HG02623 (cell line): Measurements from ENCODE around the gene TBXA2R.
"Not testable (repeated sequence)": the region's sequence is repeated elsewhere in the genome, so short reads cannot be mapped to it uniquely, and the experiment has no call there.

Experiments used
- ATAC-seq: cut with Tn5 transposase; IDR thresholded peaks from one replicate; pipeline ENCODE4 v1.9.1; 2021; ENCODE audit warnings: moderate library complexity; ENCODE audit not compliant: unreplicated experiment

The TBXA2R gene

DNA sequence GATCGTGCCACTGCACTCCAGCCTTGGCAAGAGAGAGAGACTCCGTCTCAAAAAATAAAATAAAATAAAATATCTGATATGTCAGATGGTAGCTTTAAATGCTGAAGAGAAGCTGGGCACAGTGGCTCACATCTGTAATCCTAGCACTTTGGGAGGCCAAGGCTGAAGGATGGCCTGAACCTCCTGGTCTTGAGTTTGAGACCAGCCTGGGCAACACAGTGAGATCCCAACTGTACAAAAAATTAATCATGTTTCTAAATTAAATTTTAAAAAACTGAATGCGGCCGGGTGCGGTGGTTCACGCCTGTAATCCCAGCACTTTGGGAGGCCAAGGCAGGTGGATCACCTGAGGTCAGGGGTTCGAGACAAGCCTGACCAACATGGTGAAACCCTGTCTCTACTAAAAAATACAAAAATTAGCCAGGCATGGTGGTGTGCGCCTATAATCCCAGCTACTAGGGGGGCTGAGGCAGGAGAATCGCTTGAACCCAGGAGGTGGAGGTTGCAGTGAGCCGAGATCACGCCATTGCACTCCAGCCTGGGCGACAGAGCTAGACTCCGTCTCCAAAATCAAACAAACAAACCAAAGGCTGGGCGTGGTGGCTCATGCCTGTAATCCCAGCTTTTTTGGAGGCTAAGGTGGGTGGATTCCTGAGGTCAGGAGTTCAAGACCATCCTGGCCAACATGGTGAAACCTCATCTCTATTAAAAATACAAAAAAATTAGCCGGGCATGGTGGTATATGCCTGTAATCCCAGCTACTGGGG lies 22.5 kb downstream of the TBXA2R start:
- not testable (repeated sequence) for ATAC-seq

DNA sequence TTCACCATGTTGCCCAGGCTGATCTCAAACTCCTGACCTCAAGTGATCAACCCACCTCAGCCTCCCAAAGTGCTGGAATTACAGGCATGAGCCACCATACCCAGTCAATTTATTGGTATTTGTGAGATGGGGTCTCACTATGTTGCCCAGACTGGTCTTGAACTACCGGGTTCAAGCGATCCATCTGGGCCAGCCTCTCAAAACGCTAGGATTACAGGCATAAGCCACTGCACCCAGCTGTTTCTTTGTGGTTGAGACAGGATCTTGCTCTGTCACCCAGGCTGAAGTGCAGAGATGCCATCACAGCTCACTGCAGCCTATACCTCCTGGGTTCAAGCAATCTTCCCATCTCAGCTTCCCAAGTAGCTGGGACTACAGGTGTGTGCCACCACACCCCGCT lies 24.9 kb downstream of the TBXA2R start:
- not testable (repeated sequence) for ATAC-seq

DNA sequence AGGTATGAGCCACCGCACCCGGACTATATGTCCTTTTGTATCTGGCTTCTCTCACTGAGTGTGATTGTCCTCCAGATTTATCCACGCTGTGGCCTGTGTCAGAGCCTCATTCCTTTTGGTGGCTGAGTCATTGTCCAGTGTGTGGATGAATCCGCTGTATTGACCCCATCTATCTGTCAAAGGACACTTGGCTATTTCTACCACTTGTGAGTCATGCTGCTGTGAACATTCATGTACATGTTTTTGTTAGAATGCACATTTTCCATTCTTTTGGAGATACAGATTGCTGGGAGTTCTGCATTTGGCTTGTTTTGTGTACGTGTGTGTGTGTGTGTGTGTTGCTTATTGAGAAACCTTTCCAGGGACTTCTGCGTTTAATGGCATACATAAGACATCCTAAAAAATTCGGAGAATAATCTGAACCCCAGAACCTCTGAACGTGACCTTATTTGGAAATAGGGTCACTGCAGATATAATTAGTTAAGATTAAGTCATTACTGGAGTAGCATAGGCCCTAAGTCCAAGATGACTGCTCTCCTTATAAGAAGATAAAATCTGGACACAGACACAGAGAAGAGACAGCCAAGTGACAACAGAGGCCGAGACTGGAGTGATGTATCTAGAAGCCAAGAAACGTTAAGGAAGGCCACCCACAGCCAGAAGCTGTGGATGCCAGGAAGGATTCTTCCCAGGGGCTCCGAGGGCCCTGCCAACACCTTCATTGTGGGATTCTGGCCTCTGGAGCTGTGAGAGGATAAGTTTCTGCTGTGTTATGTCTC lies 26.3 kb downstream of the TBXA2R start:
- no peak for ATAC-seq

DNA sequence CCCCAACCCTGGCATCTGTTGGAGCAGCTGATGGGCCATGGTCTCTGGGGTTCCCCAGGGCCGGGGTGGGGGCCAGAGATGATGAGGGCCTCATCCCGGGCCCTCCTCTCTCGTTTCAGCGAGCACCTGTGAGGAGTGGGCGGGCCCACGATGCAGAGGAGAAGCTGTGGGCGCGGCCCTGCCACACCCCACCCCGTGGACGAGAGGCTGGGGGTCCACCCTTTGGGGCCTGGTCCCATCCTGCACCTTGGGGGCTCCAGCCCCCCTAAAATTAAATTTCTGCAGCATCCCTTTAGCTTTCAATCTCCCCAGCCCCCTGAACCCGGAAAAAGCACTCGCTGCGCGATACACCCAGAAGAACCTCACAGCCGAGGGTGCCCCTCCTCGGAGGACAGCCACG lies 28.3 kb downstream of the TBXA2R start:
- no peak for ATAC-seq

DNA sequence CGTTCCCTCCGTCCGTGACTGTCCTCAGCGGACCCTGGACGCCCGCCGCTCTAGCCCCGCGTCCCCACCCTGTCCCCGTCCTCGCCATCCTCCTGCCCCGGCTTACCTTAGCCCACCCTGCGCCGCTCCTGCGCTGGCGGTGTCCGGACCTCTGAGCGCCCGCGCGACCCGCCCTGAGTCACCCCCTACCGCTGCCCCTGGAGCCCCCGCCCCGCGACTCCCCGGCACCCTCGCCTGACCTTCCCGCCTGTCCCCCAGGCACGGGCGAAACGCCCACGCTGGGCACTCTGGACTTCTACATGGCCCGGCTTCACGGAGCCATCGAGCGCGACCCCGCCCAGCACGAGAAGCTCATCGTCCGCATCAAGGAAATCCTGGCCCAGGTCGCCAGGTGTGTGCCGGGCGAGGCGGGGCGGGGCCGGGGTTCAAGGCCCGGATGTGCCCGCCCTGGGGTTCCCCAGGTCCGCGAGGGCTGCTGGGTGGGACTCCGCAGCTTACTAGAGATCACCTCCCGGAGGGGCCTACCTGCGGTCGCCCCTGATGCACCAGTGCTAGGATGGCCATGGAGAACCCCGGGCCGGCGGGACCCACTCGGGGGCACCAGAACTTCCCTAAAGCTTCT lies 28.8 kb downstream of the TBXA2R start:
- no peak for ATAC-seq

DNA sequence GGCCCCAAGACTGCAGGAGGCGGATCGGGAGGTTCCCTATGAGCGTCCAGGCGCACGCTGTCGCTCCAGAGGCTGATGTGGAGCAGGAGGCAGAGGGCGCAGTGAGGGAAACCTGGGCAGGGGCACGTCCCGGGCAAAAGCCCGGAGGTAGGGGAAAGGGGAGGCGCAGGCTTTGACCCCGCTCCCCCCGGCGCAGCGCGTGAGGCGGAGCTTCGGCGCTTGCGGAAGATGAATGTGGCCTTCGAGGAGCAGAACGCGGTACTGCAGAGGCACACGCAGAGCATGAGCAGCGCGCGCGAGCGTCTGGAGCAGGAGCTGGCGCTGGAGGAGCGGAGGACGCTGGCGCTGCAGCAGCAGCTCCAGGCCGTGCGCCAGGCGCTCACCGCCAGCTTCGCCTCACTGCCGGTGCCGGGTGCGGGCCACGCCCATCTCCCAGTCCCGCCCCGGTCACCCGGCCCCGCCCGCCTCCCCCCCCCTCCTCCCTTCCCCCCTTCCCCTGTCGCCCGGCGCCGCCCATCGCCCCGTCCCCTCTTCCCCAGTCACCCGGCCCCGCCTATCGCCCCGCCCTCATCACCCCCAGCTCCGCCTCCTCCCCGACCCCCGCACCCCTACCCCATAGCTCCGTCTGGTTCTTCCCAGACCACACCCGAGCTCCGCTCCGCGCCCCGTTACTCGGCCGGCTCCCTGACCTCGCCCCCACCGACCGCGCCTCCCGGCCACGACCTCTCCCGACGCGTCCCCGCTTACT lies 29.8 kb downstream of the TBXA2R start:
- no peak for ATAC-seq

DNA sequence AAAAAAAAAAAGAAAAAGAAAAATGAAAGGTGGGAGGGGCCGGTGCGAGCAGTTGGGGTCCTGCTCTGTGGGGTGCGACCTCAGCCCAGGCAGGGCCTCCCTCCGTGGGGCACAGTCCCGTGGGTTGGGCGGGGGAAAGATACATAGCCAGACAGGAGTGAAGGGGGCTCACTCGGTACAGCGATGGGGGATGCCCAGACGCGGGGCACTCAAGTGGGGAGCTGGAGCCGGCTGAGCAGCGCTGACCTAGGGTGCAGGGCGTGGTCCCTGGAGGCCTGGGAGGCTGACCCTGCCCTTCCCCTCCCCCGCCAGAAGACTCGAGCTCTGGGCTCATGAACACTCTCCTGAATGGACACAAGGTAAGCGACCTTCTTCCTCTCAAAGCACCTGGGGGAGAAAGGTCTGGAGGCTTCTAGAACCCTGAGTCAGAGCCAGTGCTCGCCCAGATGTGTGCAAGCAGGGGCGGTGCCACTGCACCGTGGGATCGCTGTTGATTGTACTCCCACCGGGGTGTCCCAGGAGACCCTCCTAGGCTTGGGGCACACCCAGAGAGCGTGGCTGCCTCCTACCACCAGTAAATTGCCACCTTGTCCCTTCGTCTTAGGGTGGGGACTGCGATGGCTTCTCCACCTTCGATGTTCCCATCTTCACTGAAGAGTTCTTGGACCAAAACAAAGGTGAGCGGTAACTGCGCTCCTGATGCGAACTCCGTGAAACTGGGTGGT lies 30.6 kb downstream of the TBXA2R start:
- ATAC-seq = no peak

DNA sequence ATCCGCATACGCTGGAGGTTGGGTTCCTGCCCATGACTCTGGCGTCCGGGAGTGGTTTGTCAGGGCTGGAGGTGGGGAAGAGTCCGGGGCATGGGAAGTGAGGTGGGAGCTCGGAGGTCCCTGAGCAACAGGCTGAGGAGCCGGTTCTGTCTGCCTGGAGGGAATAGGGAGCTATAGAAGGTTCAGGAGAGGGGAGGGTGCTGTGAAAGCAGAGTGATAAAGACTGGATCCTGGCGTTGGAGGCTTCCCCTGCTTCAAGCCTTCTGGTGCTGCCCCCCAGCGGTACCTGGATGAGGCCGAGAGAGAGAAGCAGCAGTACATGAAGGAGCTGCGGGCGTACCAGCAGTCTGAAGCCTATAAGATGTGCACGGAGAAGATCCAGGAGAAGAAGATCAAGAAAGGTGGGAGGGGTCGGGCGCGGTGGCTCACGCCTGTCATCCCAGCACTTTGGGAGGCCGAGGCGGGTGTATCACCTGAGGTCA lies 31.4 kb downstream of the TBXA2R start:
- ATAC-seq = no peak

DNA sequence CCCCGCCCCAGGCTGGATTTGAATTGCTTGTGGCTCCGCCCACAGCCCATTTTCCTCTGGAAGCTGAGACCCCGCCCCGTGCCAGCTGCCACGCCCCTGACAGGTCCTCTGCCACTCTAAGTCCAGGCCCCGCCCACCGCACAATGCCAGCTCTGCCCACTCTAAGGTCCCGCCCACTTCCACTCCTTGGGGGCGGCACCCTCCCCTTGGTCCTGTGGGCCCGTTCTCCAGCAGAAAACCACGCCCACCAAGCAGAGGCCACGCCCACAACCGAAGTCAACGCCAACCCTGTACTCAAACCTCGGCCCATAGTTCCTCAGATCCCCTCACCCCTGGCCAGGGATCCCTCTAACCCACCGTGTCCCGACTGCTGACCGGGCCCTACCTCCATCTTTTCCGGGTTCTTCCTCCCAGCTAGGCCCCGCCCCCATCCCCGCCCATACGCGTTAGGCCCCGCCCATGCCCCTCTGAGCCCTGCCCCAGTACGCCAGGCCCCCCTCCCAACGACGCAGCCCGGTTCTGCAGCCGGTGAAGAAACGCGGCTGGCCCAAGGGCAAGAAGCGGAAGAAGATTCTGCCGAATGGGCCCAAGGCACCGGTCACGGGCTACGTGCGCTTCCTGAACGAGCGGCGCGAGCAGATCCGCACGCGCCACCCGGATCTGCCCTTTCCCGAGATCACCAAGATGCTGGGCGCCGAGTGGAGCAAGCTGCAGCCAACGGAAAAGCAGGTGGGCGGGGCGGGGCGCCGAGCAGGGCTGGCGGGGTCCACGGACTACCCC lies 32.6 kb downstream of the TBXA2R start:
- no peak for ATAC-seq

DNA sequence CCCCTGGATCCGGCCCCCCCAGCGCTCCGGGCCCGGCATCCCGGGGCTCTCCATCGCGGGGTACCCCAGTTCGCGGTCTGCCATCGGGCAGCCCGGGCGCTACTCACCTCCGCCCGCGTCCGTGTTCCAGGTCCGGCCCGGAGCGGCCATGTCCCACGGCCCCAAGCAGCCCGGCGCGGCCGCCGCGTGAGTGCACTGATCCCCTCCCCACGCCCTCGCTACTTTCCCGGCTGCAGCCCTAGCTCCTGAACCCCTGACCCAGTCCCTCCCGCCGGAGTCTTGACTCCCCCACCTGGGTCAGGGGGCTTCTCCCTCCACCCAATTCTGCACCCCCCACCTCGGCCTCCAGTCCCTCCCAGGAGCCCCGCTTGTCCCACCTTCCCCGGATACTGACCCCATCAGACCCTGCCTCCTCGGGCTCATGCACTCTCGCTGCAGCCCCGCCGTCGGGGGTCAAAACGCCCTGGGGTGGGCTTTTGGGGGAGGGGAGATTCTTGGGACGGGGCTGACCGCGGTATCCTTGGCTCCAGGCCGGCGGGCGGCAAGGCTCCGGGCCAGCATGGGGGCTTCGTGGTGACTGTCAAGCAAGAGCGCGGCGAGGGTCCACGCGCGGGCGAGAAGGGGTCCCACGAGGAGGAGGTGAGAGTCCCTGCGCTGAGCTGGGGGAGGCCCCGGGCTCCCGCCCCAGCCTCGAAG lies 33.4 kb downstream of the TBXA2R start:
- no peak for ATAC-seq

DNA sequence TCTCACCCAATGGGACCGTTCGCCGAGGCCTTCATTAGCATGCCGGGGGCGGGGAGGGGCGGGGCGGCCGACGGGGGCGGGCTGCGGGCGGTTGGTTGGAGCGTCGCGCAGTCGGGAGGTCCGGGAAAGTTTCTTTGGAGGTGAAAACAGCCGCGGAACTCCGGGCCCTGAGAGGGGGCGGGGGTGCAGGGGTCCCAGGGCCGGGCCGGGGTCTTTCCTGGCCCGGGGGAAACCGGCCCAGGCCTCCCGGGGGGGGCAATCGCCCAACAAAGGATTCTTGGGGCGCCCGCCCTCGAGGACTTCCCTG lies 33.9 kb downstream of the TBXA2R start, which contains the start of gene HMG20B:
TSS of gene HMG20B (plus strand) at position 90 of the 307 bp plus-strand sequence. CDS start 366 bp downstream, outside the sequence.
- no peak for ATAC-seq

DNA sequence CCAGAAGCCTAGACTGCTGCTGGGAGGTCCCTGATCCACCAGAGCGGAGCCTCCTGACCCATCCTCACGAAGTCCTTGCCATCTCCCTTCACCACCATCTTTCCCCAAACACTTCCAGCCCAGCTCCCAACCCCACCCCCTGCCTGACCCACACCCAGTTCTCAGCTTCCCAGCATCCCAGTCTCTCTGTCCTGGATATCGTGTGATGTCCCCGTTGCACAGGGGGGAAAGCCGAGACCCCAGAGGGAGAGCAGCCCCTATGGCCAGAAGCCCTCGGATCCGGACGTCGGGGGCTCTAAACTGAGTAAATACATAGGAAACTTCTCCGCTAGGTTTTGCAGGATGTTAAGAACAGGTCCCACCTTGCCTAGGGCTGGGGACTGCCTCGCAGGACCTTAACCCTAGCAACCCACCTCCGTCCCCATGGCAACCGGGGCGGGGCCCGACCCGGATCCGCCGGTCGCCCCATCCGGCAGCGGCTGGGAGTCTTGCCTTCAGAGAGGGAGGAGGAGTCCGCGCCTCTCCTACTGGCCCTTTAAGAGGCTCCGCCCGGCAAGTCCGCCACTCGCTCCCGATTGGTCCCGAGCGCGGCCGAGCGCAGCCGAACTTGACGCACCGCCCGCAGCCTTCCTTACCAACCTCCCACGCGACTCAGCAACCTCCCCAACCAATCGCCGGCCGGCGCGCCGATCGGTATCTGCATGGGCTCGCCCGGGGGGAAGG lies 34.4 kb downstream of the TBXA2R start:
- ATAC-seq = peak; percentile 91

DNA sequence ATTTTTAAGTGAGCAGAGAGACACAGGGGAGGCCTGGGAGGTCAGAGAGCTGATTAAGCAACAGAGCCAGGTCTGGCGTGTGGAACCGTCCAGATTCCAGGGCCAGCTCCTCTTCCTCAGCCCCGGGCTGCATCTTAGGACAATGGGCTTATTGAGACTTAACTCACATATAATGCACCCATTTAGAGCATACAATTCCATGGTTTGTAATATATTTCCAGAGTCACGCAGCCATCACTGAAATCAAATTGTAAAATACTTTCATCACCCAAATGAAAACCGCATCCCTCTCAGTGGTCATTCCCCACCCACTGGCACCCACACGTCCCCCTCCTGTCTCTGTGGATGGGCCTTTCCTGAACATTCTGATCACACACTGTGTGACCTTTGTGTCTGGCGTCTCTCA lies 36.1 kb downstream of the TBXA2R start:
- ATAC-seq = no peak

DNA sequence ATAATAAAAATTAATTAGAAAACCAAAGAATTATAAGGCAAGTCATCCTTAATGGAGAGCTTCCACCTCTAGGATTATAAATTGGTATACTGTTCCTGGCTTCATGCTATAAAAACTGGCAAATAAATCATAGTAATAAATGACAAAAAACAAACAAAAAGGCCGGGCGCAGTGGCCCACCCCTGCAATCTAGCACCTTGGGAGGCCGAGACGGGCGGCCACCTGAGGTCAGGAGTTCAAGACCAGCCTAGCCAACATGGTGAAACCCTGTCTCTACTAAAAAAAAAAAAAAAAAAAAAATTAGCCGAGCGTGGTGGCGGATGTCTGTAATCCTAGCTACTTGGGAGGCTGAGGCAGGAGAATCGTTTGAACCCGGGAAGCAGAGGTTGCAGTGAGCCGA lies 36.6 kb downstream of the TBXA2R start:
- ATAC-seq = not testable (repeated sequence)

DNA sequence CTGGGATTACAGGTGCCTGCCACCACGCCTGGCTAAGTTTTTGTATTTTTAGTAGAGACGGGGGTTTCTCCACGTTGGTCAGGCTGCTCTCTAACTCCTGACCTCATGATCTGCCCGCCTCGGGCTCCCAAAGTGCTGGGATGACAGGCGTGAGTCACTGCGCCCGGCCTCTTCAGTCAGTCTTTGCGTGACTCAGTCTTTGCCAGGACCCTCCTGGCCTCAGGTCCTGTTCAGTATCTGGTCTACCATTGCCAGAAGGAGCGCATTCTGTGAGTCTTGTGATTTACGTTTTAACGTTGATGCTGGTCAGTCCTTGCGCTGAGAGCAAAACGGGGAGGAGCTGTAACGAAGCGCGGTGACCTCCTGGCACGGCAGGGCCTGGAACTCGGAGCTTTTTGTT lies 41.5 kb downstream of the TBXA2R start:
- ATAC-seq = no peak

DNA sequence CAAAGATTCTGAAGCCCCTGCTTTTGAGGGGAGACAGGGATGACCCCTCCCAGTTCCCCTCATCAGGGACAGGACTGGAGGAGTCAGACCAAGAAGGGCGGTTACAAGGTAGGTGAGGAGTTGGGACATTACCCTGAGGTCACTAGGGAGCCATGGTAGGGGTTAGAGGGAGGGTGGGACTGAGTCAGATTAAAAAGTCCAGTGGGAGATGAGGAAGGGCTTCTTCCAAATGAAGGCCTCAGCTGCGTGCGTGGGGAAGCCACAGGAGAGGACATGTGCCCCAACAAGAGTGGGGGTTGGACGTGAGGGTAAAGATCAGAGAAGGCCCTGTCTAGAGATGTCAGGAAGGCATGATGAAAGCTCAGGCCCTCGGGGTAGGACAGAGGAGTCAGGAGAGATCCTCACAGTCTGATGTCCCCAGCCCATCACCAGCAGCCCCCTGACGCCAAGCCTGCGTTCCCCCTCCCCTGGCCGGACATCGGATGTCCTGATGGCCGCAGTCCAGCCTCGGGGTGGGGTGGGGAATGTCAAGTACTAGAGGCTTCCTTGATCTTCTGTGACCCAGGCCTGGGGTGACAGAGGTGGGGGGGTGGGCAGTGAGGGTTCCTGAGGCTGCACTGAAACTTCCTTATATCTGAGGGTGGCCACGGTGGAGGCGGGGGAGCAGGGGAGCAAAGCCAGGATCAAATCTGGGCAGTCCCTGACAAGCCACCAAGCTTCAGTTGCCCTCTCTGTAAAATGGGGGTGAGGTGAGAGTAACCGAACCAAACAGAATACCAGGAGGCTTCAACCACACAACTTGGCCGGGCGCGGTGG lies 42.8 kb downstream of the TBXA2R start:
- no peak for ATAC-seq

DNA sequence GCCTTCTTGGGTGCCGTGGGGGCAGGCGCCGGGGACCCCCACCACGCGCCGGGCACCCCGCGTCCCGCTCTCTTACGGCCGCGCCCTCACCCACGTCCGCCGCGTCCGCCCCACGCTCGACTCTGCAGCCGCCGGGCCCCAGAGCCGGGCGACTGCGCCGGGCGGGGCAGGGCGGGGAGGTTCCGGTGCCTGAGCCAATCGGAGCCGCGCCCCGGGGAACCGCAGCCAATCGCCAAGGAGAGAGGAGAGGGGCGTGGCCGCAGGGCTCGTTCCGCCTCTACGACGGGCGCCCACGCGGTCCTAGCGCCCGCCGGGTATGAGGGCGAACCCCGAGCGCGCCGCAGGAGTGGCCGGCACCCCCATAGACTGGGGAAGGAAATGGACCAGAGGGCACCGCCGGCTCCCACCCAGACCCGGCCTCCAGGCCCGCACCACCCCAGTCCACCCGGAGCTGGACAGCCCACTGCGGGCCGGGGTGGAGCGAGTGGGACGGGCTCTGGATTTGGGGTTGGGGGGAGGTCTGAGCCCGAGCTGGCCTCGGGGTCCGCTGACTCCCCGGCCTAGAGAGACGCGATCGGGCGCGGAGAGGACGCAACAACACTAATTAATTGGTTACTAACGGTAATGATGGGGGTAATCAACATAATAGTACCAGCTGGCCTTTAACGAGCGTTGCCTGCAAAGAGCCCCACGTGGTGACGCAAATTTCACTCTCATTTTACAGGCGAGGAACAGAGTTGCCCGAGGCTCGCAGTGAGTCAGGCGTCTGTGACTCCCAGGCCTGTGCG lies 49.0 kb downstream of the TBXA2R start, which contains the start of gene MFSD12:
TSS of gene MFSD12 (minus strand) at position 126 of the 788 bp plus-strand sequence. CDS start 183 bp downstream, outside the sequence.
- ATAC-seq = peak; percentile 68
